CD4-positive, alpha-beta T cell (primary cell): ENCODE data around the gene UMPS. TPM values are rescaled to one million over a fixed set of nuclear protein-coding genes. Genes with fewer than 3 reads are reported as not detected.

ENCODE experiments used
- ATAC-seq: fragments of 200-7000 bp; cut with Tn5 transposase; one replicate; pipeline ENCODE4 v1.10.0; 2022; ENCODE audit warnings: mild to moderate bottlenecking; ENCODE audit not compliant: poor library complexity
- CTCF ChIA-PET: fragments of 350-600 bp; sonication (Branson Sonifier 250); formaldehyde crosslinking; loops from one replicate; lab custom pipeline; 2021; ENCODE audit warnings: antibody characterized with exemption, inconsistent platforms; lab: Charles Lee
- POLR2A ChIA-PET: fragments of 350-600 bp; sonication (Branson Sonifier 250); formaldehyde crosslinking; loops from one replicate; lab custom pipeline; 2021; ENCODE audit warnings: antibody characterized with exemption, inconsistent platforms; lab: Charles Lee
- DNase-seq, 14 experiments: peaks; one replicate each; pipeline ENCODE4 v3.0.0-alpha.2; 2013 to 2020; ENCODE audit warnings: mixed read lengths in 2 of 14
- H3K27ac ChIP-seq, 2 donors: one replicate each; pipeline versions ENCODE4 v1.5.1 to v1.7.0; 2013; ENCODE audit warnings: low read length in 2 of 2, low read depth in 1 of 2, mild to moderate bottlenecking in 1 of 2
- H3K27me3 ChIP-seq, 2 experiments: 1 replicate in 1 of 2; 2 replicates in 1 of 2; pipeline versions ENCODE4 v1.6.1 to v1.7.0; 2013; ENCODE audit warnings: low read length in 2 of 2, control low read depth in 1 of 2, mild to moderate bottlenecking in 1 of 2, moderate library complexity in 1 of 2; ENCODE audit not compliant: insufficient read depth in 2 of 2, control insufficient read depth in 1 of 2
- H3K36me3 ChIP-seq: one replicate; pipeline ENCODE4 v1.6.1; 2013; ENCODE audit warnings: low read length, control low read depth; ENCODE audit not compliant: insufficient read depth
- H3K4me1 ChIP-seq: one replicate; pipeline ENCODE4 v1.6.1; 2013; ENCODE audit warnings: low read length, control low read depth; ENCODE audit not compliant: insufficient read depth
- H3K4me3 ChIP-seq: one replicate; pipeline ENCODE4 v1.5.1; 2013; ENCODE audit warnings: mild to moderate bottlenecking, low read length, moderate library complexity
- H3K9me3 ChIP-seq, 2 experiments: 1 replicate in 1 of 2; 2 replicates in 1 of 2; pipeline versions ENCODE4 v1.6.1 to v1.7.0; 2013; ENCODE audit warnings: low read length in 2 of 2, mild to moderate bottlenecking in 2 of 2, control low read depth in 1 of 2, moderate library complexity in 1 of 2; ENCODE audit not compliant: control insufficient read depth in 1 of 2, insufficient read depth in 1 of 2
- H3K27ac Mint-ChIP-seq: one replicate; pipeline ENCODE4 v1.8.0; 2020; ENCODE audit warnings: mixed read lengths
- H3K27me3 Mint-ChIP-seq: one replicate; pipeline ENCODE4 v1.8.0; 2021; ENCODE audit warnings: mixed read lengths
- H3K36me3 Mint-ChIP-seq: one replicate; pipeline ENCODE4 v1.8.0; 2021; ENCODE audit warnings: low read depth, mixed read lengths
- H3K4me1 Mint-ChIP-seq: one replicate; pipeline ENCODE4 v1.8.0; 2021; ENCODE audit warnings: low read depth, mixed read lengths
- H3K4me3 Mint-ChIP-seq: one replicate; pipeline ENCODE4 v1.8.0; 2020; ENCODE audit warnings: mild to moderate bottlenecking, mixed read lengths
- H3K9me3 Mint-ChIP-seq: one replicate; pipeline ENCODE4 v1.8.0; 2020; ENCODE audit warnings: mixed read lengths
- intact Hi-C, 2 experiments: fragments of 100-400 bp; cut with DNase I in 1 of 2; cut with micrococcal nuclease in 1 of 2; formaldehyde crosslinking; loops; one replicate each; pipeline versions ENCODE4 v1.15.1 to v1.9.0; 2023 to 2025; cut with DNase I, micrococcal nuclease
- total RNA-seq, 174 experiments: library from RNA in 2 of 174; stranded (reverse) in 2 of 174; gene quantifications; one replicate each; pipeline ENCODE4 v1.2.3 and lab custom pipeline; 2021 to 2026
- TF ChIP-seq, protein P1 (sequence below): fragments of 200-600 bp; IDR thresholded peaks from one replicate; pipeline ENCODE4 v1.8.0; 2022; ENCODE audit warnings: antibody characterized with exemption, mild to moderate bottlenecking

The UMPS gene
- total RNA-seq, 2 experiments from 2014 or later: 19.5 to 19.7 TPM

DNA sequence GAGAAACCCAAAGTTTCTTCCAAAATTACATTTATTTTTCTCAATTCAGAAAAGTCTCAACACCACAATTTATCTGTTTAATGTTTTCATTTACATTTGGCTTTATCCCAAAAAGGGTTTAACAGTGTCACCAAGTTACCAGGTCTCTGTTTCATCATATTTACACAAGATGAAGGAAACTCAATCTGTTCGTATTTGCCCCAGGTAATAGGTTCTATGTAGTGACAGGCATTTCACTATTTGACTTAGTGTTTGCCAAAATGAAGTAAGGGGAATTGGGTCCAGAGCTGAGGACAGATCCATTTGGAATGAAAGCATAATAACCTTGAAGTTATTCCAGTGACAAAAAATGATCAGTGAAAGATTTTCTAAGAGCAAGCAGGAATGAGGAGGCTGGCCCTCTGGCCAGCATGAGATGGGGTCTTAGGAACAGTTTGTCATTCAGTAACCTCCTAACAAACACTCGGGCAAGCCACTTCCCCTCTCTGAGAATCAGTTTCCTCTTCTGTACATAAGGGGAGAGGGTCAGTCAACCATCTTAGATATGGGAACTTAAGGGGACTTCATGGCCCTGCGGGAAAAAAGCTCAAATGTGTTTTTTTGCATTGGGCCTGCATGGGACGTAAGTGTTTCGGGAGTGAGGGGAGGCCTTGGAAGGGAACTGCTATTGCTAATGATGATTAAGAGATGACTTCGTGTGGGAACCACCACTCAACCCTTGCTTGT, 31.8 kb downstream of the UMPS start:
- H3K4me1 Mint-ChIP-seq: peaks cover 6% of the 10 kb centered on the region
- intact Hi-C loops: loop anchor here (1.0 to 10.0 kb wide), 5 partner anchors 139 to 823 kb away; no protein-coding TSS in a partner anchor
- no peak overlapping the region for H3K27ac ChIP-seq
- TF ChIP-seq, protein P1, sequence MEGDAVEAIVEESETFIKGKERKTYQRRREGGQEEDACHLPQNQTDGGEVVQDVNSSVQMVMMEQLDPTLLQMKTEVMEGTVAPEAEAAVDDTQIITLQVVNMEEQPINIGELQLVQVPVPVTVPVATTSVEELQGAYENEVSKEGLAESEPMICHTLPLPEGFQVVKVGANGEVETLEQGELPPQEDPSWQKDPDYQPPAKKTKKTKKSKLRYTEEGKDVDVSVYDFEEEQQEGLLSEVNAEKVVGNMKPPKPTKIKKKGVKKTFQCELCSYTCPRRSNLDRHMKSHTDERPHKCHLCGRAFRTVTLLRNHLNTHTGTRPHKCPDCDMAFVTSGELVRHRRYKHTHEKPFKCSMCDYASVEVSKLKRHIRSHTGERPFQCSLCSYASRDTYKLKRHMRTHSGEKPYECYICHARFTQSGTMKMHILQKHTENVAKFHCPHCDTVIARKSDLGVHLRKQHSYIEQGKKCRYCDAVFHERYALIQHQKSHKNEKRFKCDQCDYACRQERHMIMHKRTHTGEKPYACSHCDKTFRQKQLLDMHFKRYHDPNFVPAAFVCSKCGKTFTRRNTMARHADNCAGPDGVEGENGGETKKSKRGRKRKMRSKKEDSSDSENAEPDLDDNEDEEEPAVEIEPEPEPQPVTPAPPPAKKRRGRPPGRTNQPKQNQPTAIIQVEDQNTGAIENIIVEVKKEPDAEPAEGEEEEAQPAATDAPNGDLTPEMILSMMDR: no peak
- H3K27me3 ChIP-seq: no peaks in the 10 kb centered on the region
- ATAC-seq: no peak
- CTCF ChIA-PET: interaction anchor here (1.0 to 5.7 kb wide), 4 partner anchors 19 to 824 kb away, joined by 3 to 52 read pairs (median 11); no protein-coding TSS in a partner anchor
- no peaks in the 10 kb centered on the region for H3K9me3 Mint-ChIP-seq
- H3K27me3 Mint-ChIP-seq: no peaks in the 10 kb centered on the region
- peaks cover 6% of the 10 kb centered on the region for H3K4me1 ChIP-seq
- DNase-seq: no peak
- H3K27ac Mint-ChIP-seq: no peak overlapping the region
- no peak overlapping the region for H3K4me3 Mint-ChIP-seq
- no peaks in the 10 kb centered on the region for H3K9me3 ChIP-seq
- no peak overlapping the region for H3K4me3 ChIP-seq
- POLR2A ChIA-PET: no interaction called here
- H3K36me3 ChIP-seq: no peaks in the 10 kb centered on the region
- no peaks in the 10 kb centered on the region for H3K36me3 Mint-ChIP-seq

DNA sequence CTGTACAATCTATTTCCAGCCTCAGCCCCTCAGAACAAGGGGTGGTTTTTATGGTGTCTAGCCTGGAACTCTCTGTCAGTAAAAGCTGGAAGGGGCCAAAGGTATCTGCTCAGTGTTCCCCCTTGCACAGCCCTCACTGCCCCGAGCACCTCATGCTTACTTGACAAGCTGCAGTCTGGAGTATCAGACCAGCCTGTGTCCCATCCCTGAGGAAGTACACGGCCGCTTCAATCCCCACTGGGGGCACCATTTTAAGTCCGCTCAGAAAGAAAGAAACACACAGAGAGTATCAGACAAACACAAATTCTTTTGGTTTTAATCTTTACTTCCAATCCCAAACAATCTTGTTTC, 32.4 kb downstream of the UMPS start:
- ChIA-PET POLR2A (no interaction called here), CTCF (interaction anchor here (1.0 to 5.7 kb wide), 2 partner anchors 19 to 139 kb away, joined by 3 to 52 read pairs; no protein-coding TSS in a partner anchor)
- Histone ChIP-seq H3K9me3 (no peaks in the 10 kb centered on the region), H3K4me1 (peaks cover 6% of the 10 kb centered on the region), H3K27me3 (no peaks in the 10 kb centered on the region), H3K27ac (no peak overlapping the region), H3K4me3 (no peak overlapping the region), H3K36me3 (no peaks in the 10 kb centered on the region)
- DNase-seq: no peak
- H3K9me3 Mint-ChIP-seq: no peaks in the 10 kb centered on the region
- intact Hi-C loops: loop anchor here in 1 of 2 experiments (10.0 kb wide), 1 partner anchor 822 kb away; no protein-coding TSS in a partner anchor
- H3K27me3 Mint-ChIP-seq: no peaks in the 10 kb centered on the region
- H3K4me1 Mint-ChIP-seq: peaks cover 6% of the 10 kb centered on the region
- no peaks in the 10 kb centered on the region for H3K36me3 Mint-ChIP-seq
- H3K27ac Mint-ChIP-seq: no peak overlapping the region
- TF ChIP-seq, protein P1: no peak
- no peak overlapping the region for H3K4me3 Mint-ChIP-seq
- no peak for ATAC-seq

DNA sequence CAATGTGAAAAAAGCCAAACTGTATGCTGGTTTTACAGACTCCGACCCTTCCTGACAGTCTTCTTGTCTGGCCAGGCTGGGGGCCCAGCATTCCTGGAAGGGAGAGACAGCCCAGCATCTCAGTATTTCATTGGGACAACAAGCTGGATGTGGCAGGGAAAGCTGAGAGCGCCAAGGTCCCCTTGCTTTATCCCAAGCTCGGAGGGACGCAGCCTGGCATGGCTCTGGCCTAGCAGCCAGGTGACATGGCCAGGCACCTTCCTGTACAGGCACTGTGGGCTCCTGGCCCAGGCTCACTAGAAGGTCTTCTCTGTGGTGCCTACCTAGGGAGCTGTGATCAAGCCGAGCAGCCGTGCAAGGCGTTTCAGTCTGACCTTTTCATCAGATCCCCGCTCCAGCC, 33.0 kb downstream of the UMPS start:
- H3K4me1 ChIP-seq: peaks cover 6% of the 10 kb centered on the region
- no peaks in the 10 kb centered on the region for H3K36me3 Mint-ChIP-seq
- H3K9me3 ChIP-seq: no peaks in the 10 kb centered on the region
- ATAC-seq (no peak), DNase-seq (no peak)
- H3K27me3 Mint-ChIP-seq: no peaks in the 10 kb centered on the region
- H3K4me3 ChIP-seq: no peak overlapping the region
- ChIA-PET CTCF (interaction anchor here (1.0 to 5.7 kb wide), 2 partner anchors 20 to 138 kb away, joined by 3 to 52 read pairs; no protein-coding TSS in a partner anchor), POLR2A (no interaction called here)
- intact Hi-C loops: loop anchor here in 1 of 2 experiments (10.0 kb wide), 1 partner anchor 822 kb away; no protein-coding TSS in a partner anchor
- H3K36me3 ChIP-seq: no peaks in the 10 kb centered on the region
- H3K27ac ChIP-seq: no peak overlapping the region
- TF ChIP-seq, protein P1: no peak
- H3K27ac Mint-ChIP-seq: no peak overlapping the region
- H3K4me1 Mint-ChIP-seq: peaks cover 6% of the 10 kb centered on the region
- H3K27me3 ChIP-seq: no peaks in the 10 kb centered on the region
- H3K4me3 Mint-ChIP-seq: no peak overlapping the region
- no peaks in the 10 kb centered on the region for H3K9me3 Mint-ChIP-seq
